KMS-11 (cell line): ENCODE measurements around the gene MRAP2.
"Not testable (repeated sequence)": the region's sequence is repeated elsewhere in the genome, so short reads cannot be mapped to it uniquely, and the experiment has no call there.

ENCODE experiments used
- H2AFZ ChIP-seq: fragments of 200-600 bp; sonication (generic); 2 replicates; pipeline ENCODE4 v1.6.1; 2016; ENCODE audit warnings: antibody characterized with exemption, mixed run types, low read depth
- H3K27ac ChIP-seq: fragments of 200-600 bp; sonication (generic); 2 replicates; pipeline ENCODE4 v1.6.1; 2016; ENCODE audit warnings: mild to moderate bottlenecking, mixed run types
- H3K27me3 ChIP-seq: fragments of 200-600 bp; sonication (generic); 2 replicates; pipeline ENCODE4 v1.6.1; 2017; ENCODE audit warnings: mild to moderate bottlenecking, low read depth, mixed run types, moderate library complexity; ENCODE audit not compliant: insufficient read depth
- H3K36me3 ChIP-seq: fragments of 200-600 bp; sonication (generic); 2 replicates; pipeline ENCODE4 v1.6.1; 2017; ENCODE audit warnings: mild to moderate bottlenecking, mixed run types; ENCODE audit not compliant: insufficient read depth
- H3K4me1 ChIP-seq: fragments of 200-600 bp; sonication (generic); 2 replicates; pipeline ENCODE4 v1.6.1; 2016; ENCODE audit warnings: mild to moderate bottlenecking, low read depth, mixed run types; ENCODE audit not compliant: poor library complexity, severe bottlenecking
- H3K4me2 ChIP-seq: fragments of 200-600 bp; sonication (generic); 2 replicates; pipeline ENCODE4 v1.7.0; 2016; ENCODE audit warnings: mild to moderate bottlenecking, mixed run types
- H3K4me3 ChIP-seq: fragments of 200-600 bp; sonication (generic); IDR thresholded peaks from 2 replicates; pipeline ENCODE4 v1.6.1; 2017; ENCODE audit warnings: low read depth, low read length, mixed read lengths; ENCODE audit not compliant: insufficient read depth
- H3K79me2 ChIP-seq: fragments of 200-600 bp; sonication (generic); 2 replicates; pipeline ENCODE4 v1.6.1; 2016; ENCODE audit warnings: low read depth, mixed run types; ENCODE audit not compliant: insufficient read depth
- H3K9ac ChIP-seq: fragments of 200-600 bp; sonication (generic); 2 replicates; pipeline ENCODE4 v1.6.1; 2016; ENCODE audit warnings: mild to moderate bottlenecking, mixed run types
- H4K20me1 ChIP-seq: fragments of 200-600 bp; sonication (generic); 2 replicates; pipeline ENCODE4 v1.6.1; 2016; ENCODE audit warnings: mild to moderate bottlenecking, mixed run types; ENCODE audit not compliant: insufficient read depth
- CTCF ChIP-seq: fragments of 200-600 bp; sonication (generic); conservative IDR thresholded peaks from 2 replicates; pipeline ENCODE4 v1.6.1; 2017; ENCODE audit warnings: low read depth, mild to moderate bottlenecking, antibody characterized with exemption, low read length, moderate library complexity, mixed read lengths

MRAP2 gene

DNA sequence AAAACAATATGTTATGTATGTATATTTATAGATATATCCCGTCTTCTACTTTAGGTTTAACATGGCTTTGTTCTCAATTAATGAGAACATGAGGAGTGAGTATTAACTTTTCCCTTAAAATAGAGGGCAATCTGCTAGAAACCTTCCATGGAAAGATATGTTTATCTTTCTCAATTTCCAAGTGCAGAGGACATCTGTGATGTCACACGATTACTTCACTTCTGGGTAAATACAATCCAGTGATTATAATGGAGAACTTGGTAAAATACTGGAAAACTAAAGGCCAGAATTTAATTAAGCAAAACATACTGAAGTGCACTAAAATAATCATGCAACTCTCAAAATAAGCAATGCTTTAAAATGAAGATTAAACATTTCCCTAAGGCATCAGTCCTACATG, 11.9 kb upstream of the MRAP2 start:
- no peak overlapping the region for H3K9ac ChIP-seq
- H3K27me3 ChIP-seq, result no peaks in the 10 kb centered on the region
- no peaks in the 10 kb centered on the region for H4K20me1 ChIP-seq
- no peak overlapping the region for H3K4me3 ChIP-seq
- TF ChIP-seq CTCF, result no peak
- H3K36me3 ChIP-seq, result no peaks in the 10 kb centered on the region
- no peaks in the 10 kb centered on the region for H3K79me2 ChIP-seq
- no peaks in the 10 kb centered on the region for H3K4me1 ChIP-seq
- H3K4me2 ChIP-seq, result no peak overlapping the region
- no peak overlapping the region for H3K27ac ChIP-seq
- no peak overlapping the region for H2AFZ ChIP-seq

GRCh38 chr6:84026721-84027164, 6.8 kb upstream of the MRAP2 start:
- H3K4me3 ChIP-seq, result no peak overlapping the region
- no peaks in the 10 kb centered on the region for H3K27me3 ChIP-seq
- no peak overlapping the region for H2AFZ ChIP-seq
- no peaks in the 10 kb centered on the region for H4K20me1 ChIP-seq
- no peaks in the 10 kb centered on the region for H3K36me3 ChIP-seq
- no peak overlapping the region for H3K27ac ChIP-seq
- no peak overlapping the region for H3K4me2 ChIP-seq
- TF ChIP-seq CTCF, result no peak
- no peaks in the 10 kb centered on the region for H3K4me1 ChIP-seq
- no peak overlapping the region for H3K9ac ChIP-seq
- H3K79me2 ChIP-seq, result no peaks in the 10 kb centered on the region

DNA sequence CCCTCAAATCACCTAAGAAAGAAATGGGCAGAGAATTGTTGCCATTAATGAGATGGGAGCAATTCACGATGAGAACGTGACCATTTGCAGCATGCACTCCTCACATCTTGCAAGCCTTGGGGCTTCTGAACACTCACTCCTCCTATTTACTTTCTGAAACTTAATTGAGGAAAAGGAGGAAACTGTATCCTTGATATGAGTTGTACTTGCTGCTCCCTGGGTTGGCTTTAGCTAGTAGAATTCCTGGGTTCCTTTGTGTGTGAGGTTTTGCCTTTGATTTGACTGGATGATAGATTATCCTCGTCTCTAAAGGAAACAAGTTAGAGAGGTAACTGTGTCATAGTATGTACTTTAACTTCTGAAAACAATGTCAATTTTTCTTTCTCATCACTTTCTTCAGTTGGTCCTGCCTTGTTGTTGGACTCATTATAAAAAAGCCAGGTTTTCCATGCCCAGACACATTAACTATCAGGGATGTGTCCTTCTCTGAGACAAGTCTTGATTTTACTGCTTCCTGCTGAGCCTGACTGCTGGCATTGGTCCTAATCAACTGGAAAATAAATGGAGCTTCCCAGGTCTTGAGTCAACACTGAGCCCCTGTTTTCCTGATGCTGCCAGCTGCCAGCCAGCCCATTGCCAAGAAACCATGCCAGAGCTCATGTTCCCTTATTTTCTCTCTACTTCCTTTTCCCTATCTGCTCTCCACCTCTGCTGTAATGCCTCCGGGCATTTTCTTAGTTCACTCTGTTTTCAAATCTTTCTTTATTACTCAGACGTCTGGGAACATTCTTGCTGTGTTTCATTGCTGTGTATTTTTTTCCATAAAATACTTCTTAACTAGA, 6.0 kb upstream of the MRAP2 start:
- no peak overlapping the region for H3K9ac ChIP-seq
- no peak overlapping the region for H3K4me3 ChIP-seq
- no peak overlapping the region for H3K27ac ChIP-seq
- no peak for TF ChIP-seq CTCF
- no peaks in the 10 kb centered on the region for H4K20me1 ChIP-seq
- no peaks in the 10 kb centered on the region for H3K36me3 ChIP-seq
- no peak overlapping the region for H3K4me2 ChIP-seq
- H3K79me2 ChIP-seq, result no peaks in the 10 kb centered on the region
- no peaks in the 10 kb centered on the region for H3K27me3 ChIP-seq
- H3K4me1 ChIP-seq, result no peaks in the 10 kb centered on the region
- no peak overlapping the region for H2AFZ ChIP-seq

DNA sequence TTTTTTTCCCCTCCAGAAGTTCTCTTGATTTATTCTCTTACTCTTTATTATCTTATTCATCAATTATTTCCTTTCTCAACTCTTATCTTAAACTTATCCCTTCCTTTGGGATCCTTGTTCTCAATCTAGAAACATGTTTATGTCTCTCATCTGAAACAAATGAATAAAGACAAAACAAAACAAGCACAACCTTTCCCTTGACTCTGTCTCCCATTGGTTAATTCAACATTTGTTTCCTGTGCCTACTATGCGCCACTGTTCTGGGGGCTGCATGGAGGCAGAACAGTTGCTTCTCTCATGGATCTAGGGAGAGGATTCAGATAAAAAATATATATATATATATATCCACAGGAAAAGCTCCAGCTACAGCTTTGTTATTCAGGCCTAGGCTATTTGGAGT, 5.2 kb upstream of the MRAP2 start:
- H2AFZ ChIP-seq, result no peak overlapping the region
- H3K27me3 ChIP-seq, result no peaks in the 10 kb centered on the region
- H3K4me2 ChIP-seq, result no peak overlapping the region
- H3K4me1 ChIP-seq, result no peaks in the 10 kb centered on the region
- no peak for TF ChIP-seq CTCF
- H3K4me3 ChIP-seq, result no peak overlapping the region
- no peaks in the 10 kb centered on the region for H3K36me3 ChIP-seq
- no peak overlapping the region for H3K9ac ChIP-seq
- no peak overlapping the region for H3K27ac ChIP-seq
- no peaks in the 10 kb centered on the region for H4K20me1 ChIP-seq
- no peaks in the 10 kb centered on the region for H3K79me2 ChIP-seq

GRCh38 chr6:84032000-84032399, 1.6 kb upstream of the MRAP2 start:
- H3K4me1 ChIP-seq, H4K20me1 ChIP-seq, H3K27ac ChIP-seq, H2AFZ ChIP-seq, H3K9ac ChIP-seq, H3K4me2 ChIP-seq, H3K4me3 ChIP-seq, H3K27me3 ChIP-seq, H3K36me3 ChIP-seq, H3K79me2 ChIP-seq: not testable (repeated sequence)
